GM12892 (cell line): ENCODE results near the gene WDR41.

Source experiments
- POLR2A ChIP-seq: IDR thresholded peaks from 2 replicates; pipeline ENCODE4 v1.6.1; 2011; ENCODE audit warnings: low read depth, low read length, control low read depth
- POLR2AphosphoS5 ChIP-seq: IDR thresholded peaks from 2 replicates; pipeline ENCODE4 v1.6.1; 2011; ENCODE audit warnings: low read depth, low read length, control low read depth

DNA sequence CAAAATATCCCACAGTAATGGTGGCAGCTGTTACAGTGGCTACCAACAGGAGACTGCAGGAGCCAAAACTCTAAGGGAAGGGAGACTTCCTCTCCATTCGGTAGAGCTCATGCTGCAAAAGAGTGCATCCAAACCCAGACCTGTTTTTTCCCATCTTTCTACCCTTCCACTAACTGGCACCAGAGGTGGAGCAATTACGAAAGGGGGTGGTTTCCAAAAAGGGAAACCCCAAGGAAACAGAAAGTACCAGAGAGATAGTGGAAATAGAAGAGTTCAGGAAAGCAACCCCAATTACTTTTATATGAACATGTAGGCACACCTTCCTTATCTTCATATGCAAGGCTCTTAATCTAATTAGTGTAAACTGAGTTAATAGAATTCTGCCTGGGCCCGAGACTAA, 7.3 kb upstream of the WDR41 start:
- TF ChIP-seq POLR2AphosphoS5: no peak
- TF ChIP-seq POLR2A: no peak
